ENCODE measurements around the gene CLECL1.

DNA sequence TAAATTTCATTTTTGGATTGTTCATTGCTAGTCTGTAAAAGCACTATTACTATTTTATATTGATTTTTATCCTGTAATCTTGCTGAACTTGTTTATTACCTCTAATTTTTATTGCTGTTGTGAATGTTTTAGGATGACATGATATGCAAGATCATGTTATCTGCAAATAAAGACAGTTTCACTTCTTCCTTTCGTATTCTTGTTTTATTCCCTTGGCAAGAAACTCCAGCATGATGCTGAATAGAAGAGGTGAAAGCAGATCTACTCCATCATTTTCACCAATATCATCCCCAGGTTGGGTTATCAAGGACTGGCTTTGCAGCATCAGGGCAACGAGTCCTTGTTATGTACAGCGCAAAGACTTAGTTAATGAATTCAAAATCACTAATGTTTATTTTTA lies 2.7 kb upstream of the CLECL1 start:
- TF ChIP-seq SIN3A (IDR thresholded peaks at IDR 0.05; ENCODE audit: borderline replicate concordance, insufficient read depth, low read length): no peak
- TF ChIP-seq FOXP2 (optimal IDR thresholded peaks at IDR 0.05; ENCODE audit: borderline replicate concordance, extremely low read depth, extremely low read length, insufficient read depth): no peak
- TF ChIP-seq POLR2AphosphoS5 (IDR thresholded peaks at IDR 0.05; ENCODE audit: low read depth, low read length): no peak
- TF ChIP-seq TAF1 (IDR thresholded peaks at IDR 0.05; ENCODE audit: borderline replicate concordance, insufficient read depth, low read length): no peak
